HG03439 (cell line): ENCODE measurements around the gene GALNS.

ENCODE experiments used
- ATAC-seq: cut with Tn5 transposase; IDR thresholded peaks from one replicate; pipeline ENCODE4 v1.9.1; 2021; ENCODE audit warnings: mild to moderate bottlenecking, moderate library complexity; ENCODE audit not compliant: unreplicated experiment

The GALNS gene

DNA sequence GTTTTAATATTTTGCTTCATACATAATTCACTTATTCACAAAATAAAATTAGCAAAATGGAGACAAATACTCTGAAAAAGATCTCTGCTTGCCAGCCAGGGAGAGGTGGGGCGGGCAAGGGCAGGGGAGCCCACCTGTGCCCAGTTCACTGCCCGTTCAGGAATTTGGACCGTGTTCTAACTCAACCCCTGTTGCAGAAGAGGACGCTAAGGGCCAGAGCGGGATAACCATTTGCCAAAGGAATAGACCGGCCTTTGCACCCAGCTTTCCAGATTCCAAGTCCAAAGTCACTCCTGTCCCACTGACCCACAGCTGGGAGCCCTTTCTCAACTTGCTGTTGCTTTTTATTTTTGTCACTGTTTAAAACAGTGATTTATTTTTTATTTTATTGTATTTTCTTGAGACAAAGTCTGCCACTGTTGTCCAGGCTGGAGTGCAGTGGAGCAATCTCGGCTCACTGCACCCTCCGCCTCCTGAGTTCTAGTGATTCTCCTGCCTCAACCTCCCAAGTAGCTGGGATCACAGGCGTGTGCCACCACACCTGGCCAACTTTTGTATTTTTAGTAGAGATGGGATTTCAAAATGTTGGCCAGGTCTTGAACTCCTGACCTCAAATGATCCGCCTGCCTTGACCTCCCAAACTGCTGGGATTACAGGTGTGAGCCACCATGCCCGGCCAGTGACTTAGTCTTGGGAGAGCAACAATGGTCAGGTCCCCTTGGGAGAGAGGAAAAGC lies 69.0 kb downstream of the GALNS start:
- no peak for ATAC-seq

- no peak for ATAC-seq
Measured at GRCh38 chr16:88785106-88785924, 71.4 kb downstream of the GALNS start, which contains the start of gene PIEZO1. Gene PIEZO1, minus strand, starts transcription at chr16:88785220. Its CDS starts 256 bp downstream, at chr16:88784964.

DNA sequence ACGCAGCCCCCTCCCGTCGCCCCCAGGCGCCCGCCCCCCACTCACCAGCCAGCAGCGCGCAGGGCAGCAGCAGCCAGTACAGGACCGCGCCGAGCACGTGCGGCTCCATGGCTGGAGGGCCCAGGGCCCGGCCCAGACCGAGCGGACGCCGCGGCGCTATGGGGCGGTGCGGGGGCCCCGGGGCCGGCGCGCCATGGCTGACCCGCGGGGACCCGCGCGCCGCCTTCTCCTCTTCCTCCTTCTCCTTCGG lies 72.0 kb downstream of the GALNS start:
- no peak for ATAC-seq

DNA sequence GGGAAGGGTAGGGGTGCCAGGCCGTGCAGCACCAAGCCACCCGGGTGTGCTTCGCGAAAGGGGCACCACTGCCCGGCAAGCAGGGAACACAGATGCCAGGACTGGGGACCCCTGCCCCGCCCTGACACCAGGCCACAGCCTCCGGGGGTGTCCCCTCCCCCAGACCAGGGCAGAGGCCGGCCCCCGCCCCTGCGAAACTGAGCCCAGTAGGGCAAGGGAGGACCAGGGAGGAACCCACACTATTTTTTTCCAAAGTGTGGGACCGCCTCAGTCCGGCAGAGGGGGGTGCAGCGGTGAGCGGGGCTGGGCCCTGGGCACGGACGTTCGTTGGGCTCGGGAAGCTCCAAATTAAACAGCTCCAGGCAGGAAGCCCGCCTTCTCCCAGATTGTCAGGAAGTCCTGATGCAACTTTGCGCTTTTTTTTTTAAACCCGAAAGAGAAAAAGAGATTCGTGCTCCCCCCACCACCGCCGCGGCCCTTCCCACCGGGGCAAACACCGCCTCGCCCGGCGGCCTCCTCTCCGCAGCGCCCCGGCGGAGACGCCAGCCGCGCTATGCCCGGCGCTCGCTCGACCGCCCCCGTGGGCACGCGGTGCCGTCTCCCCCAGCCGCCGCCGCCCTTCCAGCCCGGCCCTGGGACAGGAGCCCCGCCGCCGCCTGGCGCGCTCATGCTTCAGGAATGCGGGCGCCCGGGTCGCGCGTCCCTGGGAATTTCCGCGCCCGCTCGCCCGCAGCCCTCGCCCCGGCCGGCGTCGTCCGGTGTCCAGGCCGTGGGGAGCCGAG lies 72.5 kb downstream of the GALNS start:
- no peak for ATAC-seq

GRCh38 chr16:88783391-88784073 lies 73.2 kb downstream of the GALNS start:
- ATAC-seq = no peak

GRCh38 chr16:88782454-88783390 lies 74.0 kb downstream of the GALNS start:
- no peak for ATAC-seq

- ATAC-seq = no peak
Measured at GRCh38 chr16:88781140-88782077, 75.3 kb downstream of the GALNS start.

GRCh38 chr16:88780142-88781062 lies 76.3 kb downstream of the GALNS start:
- ATAC-seq = no peak

GRCh38 chr16:88779406-88780141 lies 77.2 kb downstream of the GALNS start:
- no peak for ATAC-seq

DNA sequence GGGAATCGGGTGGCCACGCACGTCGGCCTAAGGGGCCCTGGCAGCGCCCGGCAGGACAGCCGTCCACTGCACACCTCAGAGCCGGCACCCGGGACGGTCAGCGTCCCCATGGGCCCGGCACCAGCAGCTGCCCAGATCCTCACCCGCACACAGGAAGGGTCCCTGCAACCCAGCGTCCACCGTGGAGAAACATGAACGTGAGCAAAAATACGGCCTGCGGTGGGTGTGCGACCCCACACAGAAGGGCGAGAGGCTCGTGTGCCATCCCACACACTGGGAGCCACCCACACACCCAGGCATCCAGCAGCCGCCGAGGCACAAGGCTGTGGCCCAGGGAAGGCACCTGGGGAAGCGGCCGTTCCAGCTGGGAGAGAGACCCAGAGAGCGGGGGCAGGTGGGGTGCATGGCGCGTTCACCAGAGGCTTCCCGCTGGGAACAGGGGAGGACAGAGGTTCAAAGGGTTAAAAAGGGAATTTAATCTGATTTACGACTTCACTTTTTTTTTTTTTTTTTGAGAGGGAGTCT lies 78.1 kb downstream of the GALNS start:
- no peak for ATAC-seq

DNA sequence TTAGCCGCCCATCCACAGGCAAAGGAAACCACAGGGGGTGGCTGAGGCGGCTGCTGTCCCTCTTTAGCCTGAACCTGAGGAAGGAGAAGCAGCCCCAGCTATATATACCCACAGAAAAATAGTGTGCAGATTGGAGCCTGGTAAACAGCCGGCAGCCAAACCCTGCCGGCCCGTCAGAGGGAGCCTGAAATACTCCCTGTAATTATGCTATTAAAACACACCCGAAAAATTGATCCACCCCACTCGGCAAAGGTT lies 78.5 kb downstream of the GALNS start:
- ATAC-seq = no peak

DNA sequence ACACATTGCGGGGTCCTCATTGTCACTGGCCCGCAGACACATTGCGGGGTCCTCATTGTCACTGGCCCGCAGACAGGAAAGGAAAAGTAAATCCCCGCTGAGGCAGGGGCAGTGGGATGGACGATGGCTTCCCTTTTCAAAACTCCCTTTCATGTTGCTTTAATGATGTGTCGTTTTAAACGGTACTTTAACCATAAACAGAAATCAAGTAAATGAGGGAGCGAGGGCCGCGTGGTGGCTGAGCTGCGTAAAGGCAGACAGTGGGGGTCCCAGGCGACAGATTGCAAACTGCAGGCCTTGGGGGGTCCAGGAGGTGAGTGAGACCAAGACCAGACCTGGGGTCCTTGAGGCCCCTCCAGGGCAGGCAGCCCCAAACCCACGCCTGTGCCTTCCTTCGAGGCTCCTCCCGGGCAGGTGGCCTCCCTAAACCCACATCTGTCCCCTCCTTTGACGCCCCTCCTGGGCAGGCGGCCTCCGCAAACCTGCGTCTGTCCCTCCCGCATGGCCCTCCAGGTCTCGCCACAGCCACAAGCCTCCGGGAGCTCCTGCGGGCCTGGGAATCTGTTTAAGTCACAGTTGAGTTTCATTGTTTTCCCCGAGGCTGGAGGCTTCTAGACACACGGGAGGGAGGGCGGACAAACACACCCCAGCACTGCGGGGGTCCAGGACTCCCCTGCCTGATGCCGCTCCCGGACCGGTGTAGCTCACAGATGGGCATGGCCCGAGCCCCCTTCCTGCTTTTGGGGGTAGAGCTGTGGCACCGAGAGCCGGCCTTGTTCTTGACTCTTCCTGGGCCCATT lies 79.1 kb downstream of the GALNS start:
- no peak for ATAC-seq

DNA sequence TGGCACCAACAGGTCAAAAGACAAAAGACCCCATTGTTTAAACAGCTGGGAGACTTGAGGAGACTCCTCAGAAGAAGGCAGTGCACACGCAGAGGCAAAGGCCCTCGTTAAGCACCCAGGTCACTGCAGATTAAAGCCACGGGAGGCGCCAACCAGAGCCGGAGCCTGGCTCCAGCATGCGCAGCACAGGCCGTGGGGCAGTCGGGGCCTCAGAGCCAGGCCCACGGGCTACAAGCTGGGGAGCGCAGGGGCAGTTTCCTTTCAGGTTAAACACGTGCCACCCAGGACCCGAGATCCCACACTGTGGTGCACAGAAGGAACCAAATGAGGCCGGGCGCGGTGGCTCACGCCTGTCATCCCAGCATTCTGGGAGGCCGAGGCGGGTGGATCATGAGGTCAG lies 80.9 kb downstream of the GALNS start:
- no peak for ATAC-seq

- no peak for ATAC-seq
Measured at GRCh38 chr16:88774544-88775393, 82.0 kb downstream of the GALNS start.

- ATAC-seq = no peak
Measured at GRCh38 chr16:88773812-88774291, 82.9 kb downstream of the GALNS start.
